ENCODE results near the gene DTNB. TPM values are rescaled to one million over a fixed set of nuclear protein-coding genes. Genes with fewer than 3 reads are reported as not detected.

The DTNB gene
- total and polyA plus RNA-seq, 2 experiments from 2014 or later = 10.3 to 13.9 TPM

DNA sequence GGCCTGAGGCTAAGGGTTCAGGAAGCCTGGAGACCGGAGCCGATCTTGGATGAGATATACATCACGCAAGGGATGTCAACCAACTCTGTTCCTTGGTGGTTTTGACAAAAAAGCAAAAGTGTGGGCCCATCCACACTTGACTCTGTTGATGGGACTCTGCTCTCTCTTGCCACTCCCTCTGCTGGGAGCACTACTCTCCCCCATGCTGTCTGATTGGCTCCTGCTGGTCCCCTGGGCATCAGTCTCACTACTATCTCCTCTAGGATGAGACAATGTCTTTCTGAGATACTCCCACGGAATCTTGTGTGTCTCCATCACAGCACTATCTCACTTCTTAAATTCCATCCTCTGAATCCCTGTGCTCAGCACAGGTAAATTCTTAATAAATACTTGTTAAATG, 274.8 kb downstream of the DTNB start:
- no peaks in the 10 kb centered on the region for H3K9me3 ChIP-seq (ENCODE audit: low read depth)

DNA sequence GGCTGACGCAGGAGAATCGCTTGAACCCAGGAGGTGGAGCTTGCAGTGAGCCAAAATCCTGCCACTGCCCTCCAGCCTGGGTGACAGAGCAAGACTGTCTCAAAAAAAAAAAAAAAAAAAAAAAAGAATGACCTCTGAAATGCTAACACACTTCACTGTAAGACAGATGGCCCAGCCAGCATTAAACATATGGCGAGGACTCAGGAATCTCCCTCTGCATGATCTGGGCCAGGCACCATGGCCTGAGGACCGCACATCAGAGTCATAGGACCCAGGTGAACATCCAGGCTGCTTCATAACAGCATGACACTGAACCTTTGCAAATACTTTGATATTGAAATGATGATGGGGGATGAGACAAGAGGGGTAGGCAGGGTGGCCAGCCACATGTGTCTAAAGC, 275.6 kb downstream of the DTNB start:
- H3K27me3 ChIP-seq = no peaks in the 10 kb centered on the region
- H3K4me2 ChIP-seq = no peak overlapping the region
- no peaks in the 10 kb centered on the region for H3K36me3 ChIP-seq (replicated peaks; ENCODE audit: insufficient read depth, low read depth)
- TF ChIP-seq, protein P1, sequence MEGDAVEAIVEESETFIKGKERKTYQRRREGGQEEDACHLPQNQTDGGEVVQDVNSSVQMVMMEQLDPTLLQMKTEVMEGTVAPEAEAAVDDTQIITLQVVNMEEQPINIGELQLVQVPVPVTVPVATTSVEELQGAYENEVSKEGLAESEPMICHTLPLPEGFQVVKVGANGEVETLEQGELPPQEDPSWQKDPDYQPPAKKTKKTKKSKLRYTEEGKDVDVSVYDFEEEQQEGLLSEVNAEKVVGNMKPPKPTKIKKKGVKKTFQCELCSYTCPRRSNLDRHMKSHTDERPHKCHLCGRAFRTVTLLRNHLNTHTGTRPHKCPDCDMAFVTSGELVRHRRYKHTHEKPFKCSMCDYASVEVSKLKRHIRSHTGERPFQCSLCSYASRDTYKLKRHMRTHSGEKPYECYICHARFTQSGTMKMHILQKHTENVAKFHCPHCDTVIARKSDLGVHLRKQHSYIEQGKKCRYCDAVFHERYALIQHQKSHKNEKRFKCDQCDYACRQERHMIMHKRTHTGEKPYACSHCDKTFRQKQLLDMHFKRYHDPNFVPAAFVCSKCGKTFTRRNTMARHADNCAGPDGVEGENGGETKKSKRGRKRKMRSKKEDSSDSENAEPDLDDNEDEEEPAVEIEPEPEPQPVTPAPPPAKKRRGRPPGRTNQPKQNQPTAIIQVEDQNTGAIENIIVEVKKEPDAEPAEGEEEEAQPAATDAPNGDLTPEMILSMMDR (IDR thresholded peaks at IDR 0.05; ENCODE audit: poor library complexity) = no peak
- TF ChIP-seq EZH2 (IDR thresholded peaks at IDR 0.05; ENCODE audit: borderline replicate concordance) (no peak), EZH2phosphoT487 (IDR thresholded peaks at IDR 0.05; ENCODE audit: low read depth, severe bottlenecking, unreplicated experiment) (no peak)
- no peaks in the 10 kb centered on the region for H3K9me3 ChIP-seq (ENCODE audit: low read depth)
- H3K79me2 ChIP-seq = no peaks in the 10 kb centered on the region
- peaks cover 8% of the 10 kb centered on the region for H3K4me1 ChIP-seq (ENCODE audit: insufficient read depth)
- no peak overlapping the region for H2AFZ ChIP-seq
- no peaks in the 10 kb centered on the region for H4K20me1 ChIP-seq (ENCODE audit: insufficient read depth, poor library complexity, severe bottlenecking)
- H3K4me3 ChIP-seq = no peak overlapping the region
- DNase-seq (ENCODE audit: low spot score) = no peak
- no peaks in the 10 kb centered on the region for H3K9me2 ChIP-seq (replicated peaks; ENCODE audit: insufficient read depth)
- no peak overlapping the region for H3K27ac ChIP-seq
- 86% methylated on average over 4 of the region's 4 CpGs for WGBS (ENCODE audit: low lambda C conversion rate, missing lambda C conversion rate)

More for the DNA sequence above, 274.8 kb downstream of the DTNB start:
- H3K4me2 ChIP-seq = no peak overlapping the region
- no peaks in the 10 kb centered on the region for H3K79me2 ChIP-seq
- H3K4me3 ChIP-seq = no peak overlapping the region
- H3K4me1 ChIP-seq (ENCODE audit: insufficient read depth) = peaks cover 8% of the 10 kb centered on the region
- no peak overlapping the region for H2AFZ ChIP-seq
- WGBS (ENCODE audit: low lambda C conversion rate, missing lambda C conversion rate) = 92% methylated on average over 4 of the region's 4 CpGs
- DNase-seq (ENCODE audit: low spot score) = no peak
- no peaks in the 10 kb centered on the region for H3K36me3 ChIP-seq (replicated peaks; ENCODE audit: insufficient read depth, low read depth)
- H4K20me1 ChIP-seq (ENCODE audit: insufficient read depth, poor library complexity, severe bottlenecking) = no peaks in the 10 kb centered on the region
- H3K9me2 ChIP-seq (replicated peaks; ENCODE audit: insufficient read depth) = no peaks in the 10 kb centered on the region
- H3K27ac ChIP-seq = no peak overlapping the region
- no peaks in the 10 kb centered on the region for H3K27me3 ChIP-seq
- TF ChIP-seq, protein P1 (IDR thresholded peaks at IDR 0.05; ENCODE audit: poor library complexity) = no peak
- TF ChIP-seq EZH2phosphoT487 (IDR thresholded peaks at IDR 0.05; ENCODE audit: low read depth, severe bottlenecking, unreplicated experiment) = no peak
- TF ChIP-seq EZH2 (IDR thresholded peaks at IDR 0.05; ENCODE audit: borderline replicate concordance) = no peak

DNA sequence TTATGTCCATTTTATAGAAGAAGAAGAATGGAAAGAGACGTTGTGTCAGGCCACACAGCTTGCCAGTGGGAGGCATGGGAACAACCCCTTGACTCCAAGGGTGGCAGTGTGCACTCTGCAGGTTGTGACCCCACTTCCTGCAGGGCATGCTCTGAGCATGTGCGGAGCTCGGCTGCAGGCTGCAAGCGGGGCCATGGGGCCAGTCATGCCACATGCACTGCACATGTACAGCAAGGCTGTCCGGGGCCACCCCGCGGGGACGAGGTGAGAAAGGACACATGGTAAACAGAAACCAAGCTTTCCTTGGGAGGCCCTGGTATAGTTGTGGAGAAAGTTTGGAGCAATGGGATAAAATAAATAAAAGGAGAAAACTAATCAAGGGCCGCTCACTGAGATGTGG, 284.2 kb downstream of the DTNB start:
- TF ChIP-seq, protein P1 (IDR thresholded peaks at IDR 0.05; ENCODE audit: poor library complexity) = no peak
- no peak overlapping the region for H2AFZ ChIP-seq
- H3K9me3 ChIP-seq (ENCODE audit: low read depth) = no peaks in the 10 kb centered on the region
- H3K4me3 ChIP-seq = no peak overlapping the region
- WGBS (ENCODE audit: low lambda C conversion rate, missing lambda C conversion rate) = 97% methylated on average over 9 of the region's 9 CpGs
- no peaks in the 10 kb centered on the region for H3K27me3 ChIP-seq
- H3K27ac ChIP-seq = no peak overlapping the region
- H4K20me1 ChIP-seq (ENCODE audit: insufficient read depth, poor library complexity, severe bottlenecking) = no peaks in the 10 kb centered on the region
- H3K9me2 ChIP-seq (replicated peaks; ENCODE audit: insufficient read depth) = no peaks in the 10 kb centered on the region
- no peaks in the 10 kb centered on the region for H3K4me1 ChIP-seq (ENCODE audit: insufficient read depth)
- no peaks in the 10 kb centered on the region for H3K36me3 ChIP-seq (replicated peaks; ENCODE audit: insufficient read depth, low read depth)
- H3K79me2 ChIP-seq = no peaks in the 10 kb centered on the region
- DNase-seq (ENCODE audit: low spot score) = no peak
- no peak overlapping the region for H3K4me2 ChIP-seq

DNA sequence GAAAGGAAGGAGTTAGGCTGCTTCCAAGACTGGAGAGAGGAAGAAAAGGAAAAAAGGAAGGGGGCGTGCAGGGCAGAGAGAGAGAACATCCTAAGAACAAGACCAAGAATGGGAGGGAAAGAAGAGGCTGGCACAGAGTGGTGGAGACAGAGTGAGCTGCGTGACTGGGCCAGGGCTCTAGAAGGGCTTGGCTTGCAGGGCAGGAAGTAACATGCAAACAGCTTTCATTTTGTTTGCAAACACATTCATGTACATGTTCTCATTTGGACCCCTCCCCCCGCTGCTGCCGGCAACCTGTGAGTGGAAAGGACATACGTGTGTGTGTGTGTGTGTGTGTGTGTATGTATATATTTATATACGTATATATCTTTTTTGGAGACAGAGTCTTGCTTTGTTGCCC, 284.9 kb downstream of the DTNB start:
- Histone ChIP-seq H3K27me3 (no peaks in the 10 kb centered on the region), H3K4me1 (ENCODE audit: insufficient read depth) (no peaks in the 10 kb centered on the region), H3K36me3 (replicated peaks; ENCODE audit: insufficient read depth, low read depth) (no peaks in the 10 kb centered on the region), H3K4me2 (no peak overlapping the region), H3K9me2 (replicated peaks; ENCODE audit: insufficient read depth) (no peaks in the 10 kb centered on the region), H4K20me1 (ENCODE audit: insufficient read depth, poor library complexity, severe bottlenecking) (no peaks in the 10 kb centered on the region), H3K9me3 (ENCODE audit: low read depth) (no peaks in the 10 kb centered on the region), H2AFZ (no peak overlapping the region), H3K27ac (no peak overlapping the region), H3K79me2 (no peaks in the 10 kb centered on the region), H3K4me3 (no peak overlapping the region)
- no peak for TF ChIP-seq EZH2 (IDR thresholded peaks at IDR 0.05; ENCODE audit: borderline replicate concordance)
- TF ChIP-seq, protein P1 (IDR thresholded peaks at IDR 0.05; ENCODE audit: poor library complexity) = no peak
- TF ChIP-seq EZH2phosphoT487 (IDR thresholded peaks at IDR 0.05; ENCODE audit: low read depth, severe bottlenecking, unreplicated experiment) = no peak
- WGBS (ENCODE audit: low lambda C conversion rate, missing lambda C conversion rate) = 84% methylated on average over 6 of the region's 6 CpGs
- DNase-seq (ENCODE audit: low spot score) = no peak
